ENCODE results near the gene SPSB4.

DNA sequence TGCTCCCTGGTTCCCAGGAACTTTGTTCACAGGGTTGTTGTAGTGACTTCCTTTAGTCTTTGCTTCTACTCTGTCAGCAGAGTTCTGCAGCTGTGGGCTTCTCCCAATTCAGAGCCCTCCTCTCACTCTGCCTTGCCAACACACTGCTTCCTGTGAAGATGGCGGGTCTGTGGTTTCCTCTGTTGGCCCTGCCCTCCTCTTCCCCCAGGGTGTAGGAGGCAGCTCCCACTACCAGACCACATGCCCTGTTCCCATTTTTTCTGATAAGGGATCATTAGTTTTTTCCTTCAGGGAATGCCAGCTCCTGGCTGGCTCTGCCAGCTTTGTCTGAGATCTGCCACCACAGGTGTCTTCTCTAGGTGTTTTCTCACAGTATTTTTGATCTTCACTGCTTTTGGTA, 12.7 kb downstream of the SPSB4 start:
- TF ChIP-seq, protein P1, sequence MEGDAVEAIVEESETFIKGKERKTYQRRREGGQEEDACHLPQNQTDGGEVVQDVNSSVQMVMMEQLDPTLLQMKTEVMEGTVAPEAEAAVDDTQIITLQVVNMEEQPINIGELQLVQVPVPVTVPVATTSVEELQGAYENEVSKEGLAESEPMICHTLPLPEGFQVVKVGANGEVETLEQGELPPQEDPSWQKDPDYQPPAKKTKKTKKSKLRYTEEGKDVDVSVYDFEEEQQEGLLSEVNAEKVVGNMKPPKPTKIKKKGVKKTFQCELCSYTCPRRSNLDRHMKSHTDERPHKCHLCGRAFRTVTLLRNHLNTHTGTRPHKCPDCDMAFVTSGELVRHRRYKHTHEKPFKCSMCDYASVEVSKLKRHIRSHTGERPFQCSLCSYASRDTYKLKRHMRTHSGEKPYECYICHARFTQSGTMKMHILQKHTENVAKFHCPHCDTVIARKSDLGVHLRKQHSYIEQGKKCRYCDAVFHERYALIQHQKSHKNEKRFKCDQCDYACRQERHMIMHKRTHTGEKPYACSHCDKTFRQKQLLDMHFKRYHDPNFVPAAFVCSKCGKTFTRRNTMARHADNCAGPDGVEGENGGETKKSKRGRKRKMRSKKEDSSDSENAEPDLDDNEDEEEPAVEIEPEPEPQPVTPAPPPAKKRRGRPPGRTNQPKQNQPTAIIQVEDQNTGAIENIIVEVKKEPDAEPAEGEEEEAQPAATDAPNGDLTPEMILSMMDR (IDR thresholded peaks at IDR 0.05) = no peak
- no peak for TF ChIP-seq POLR2A (IDR thresholded peaks at IDR 0.05)

Data from body of pancreas (tissue), 4 donors.